Measurements from ENCODE around the gene FGGY. TPM values are rescaled to one million over a fixed set of nuclear protein-coding genes. Genes with fewer than 3 reads are reported as not detected.
A peak's percentile ranks its signal among the peaks of the same experiment; 100 is the strongest.

FGGY gene
- total RNA-seq, 4 donors from 2014 or later, result 24.9 to 35.9 (median 30.5) TPM

GRCh38 chr1:59703918-59704378, 407.1 kb downstream of the FGGY start:
- in situ Hi-C loops (cut with MboI; ENCODE audit: low sequenced_read_pairs in 4 of 4), result no loop called here
- ATAC-seq (no peak), DNase-seq (no peak)

DNA sequence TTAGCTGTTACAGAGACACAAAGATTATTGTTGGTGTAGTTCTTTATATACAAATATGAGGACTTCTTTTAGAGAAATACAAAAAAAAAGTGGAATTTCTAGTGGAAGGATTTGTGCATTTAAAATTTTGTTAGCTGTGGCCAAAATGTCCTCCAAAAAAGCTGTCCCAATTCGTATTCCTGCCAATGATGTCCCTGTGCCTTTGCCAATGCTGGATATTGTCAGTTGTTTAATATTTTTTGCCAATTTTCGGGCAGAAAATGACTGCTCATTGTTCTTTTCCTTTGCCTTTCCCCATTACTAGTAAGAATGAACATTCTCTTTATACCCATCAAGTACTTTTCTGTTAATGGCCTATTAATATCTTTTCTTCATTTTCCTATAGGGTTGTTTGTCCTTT, 407.8 kb downstream of the FGGY start:
- H3K27ac ChIP-seq, result peak overlapping the region; percentile 69 to 78 (median 75)

More at GRCh38 chr1:59703918-59704378, 407.1 kb downstream of the FGGY start:
- no peaks in the 10 kb centered on the region for H3K27me3 ChIP-seq
- H3K9me3 ChIP-seq, result no peaks in the 10 kb centered on the region
- H3K36me3 ChIP-seq, result no peaks in the 10 kb centered on the region
- TF ChIP-seq POLR2A (IDR thresholded peaks at IDR 0.05), result no peak
- TF ChIP-seq, protein P1, sequence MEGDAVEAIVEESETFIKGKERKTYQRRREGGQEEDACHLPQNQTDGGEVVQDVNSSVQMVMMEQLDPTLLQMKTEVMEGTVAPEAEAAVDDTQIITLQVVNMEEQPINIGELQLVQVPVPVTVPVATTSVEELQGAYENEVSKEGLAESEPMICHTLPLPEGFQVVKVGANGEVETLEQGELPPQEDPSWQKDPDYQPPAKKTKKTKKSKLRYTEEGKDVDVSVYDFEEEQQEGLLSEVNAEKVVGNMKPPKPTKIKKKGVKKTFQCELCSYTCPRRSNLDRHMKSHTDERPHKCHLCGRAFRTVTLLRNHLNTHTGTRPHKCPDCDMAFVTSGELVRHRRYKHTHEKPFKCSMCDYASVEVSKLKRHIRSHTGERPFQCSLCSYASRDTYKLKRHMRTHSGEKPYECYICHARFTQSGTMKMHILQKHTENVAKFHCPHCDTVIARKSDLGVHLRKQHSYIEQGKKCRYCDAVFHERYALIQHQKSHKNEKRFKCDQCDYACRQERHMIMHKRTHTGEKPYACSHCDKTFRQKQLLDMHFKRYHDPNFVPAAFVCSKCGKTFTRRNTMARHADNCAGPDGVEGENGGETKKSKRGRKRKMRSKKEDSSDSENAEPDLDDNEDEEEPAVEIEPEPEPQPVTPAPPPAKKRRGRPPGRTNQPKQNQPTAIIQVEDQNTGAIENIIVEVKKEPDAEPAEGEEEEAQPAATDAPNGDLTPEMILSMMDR (IDR thresholded peaks at IDR 0.05 in 4 of 5, conservative IDR thresholded peaks at IDR 0.05 in 1 of 5), result no peak
- peak overlapping the region; percentile 69 to 78 (median 75) for H3K27ac ChIP-seq
- H3K4me3 ChIP-seq, result no peak overlapping the region
- intact Hi-C loops (cut with DNase I; ENCODE audit: low total_unique reads), result no loop called here
- H3K4me1 ChIP-seq, result peaks cover 69 to 74% of the 10 kb centered on the region in 2 donors

GRCh38 chr1:59705466-59706302, 408.8 kb downstream of the FGGY start:
- TF ChIP-seq POLR2A (IDR thresholded peaks at IDR 0.05), result no peak
- TF ChIP-seq, protein P1 (IDR thresholded peaks at IDR 0.05 in 4 of 5, conservative IDR thresholded peaks at IDR 0.05 in 1 of 5), result no peak
- no peak overlapping the region for H3K4me3 ChIP-seq
- H3K27ac ChIP-seq, result peak overlapping the region; percentile 69 to 78 (median 75)
- DNase-seq (peak in 1 of 2 donors; percentile 52), ATAC-seq (peak; percentile 14 to 55)
- peaks cover 62 to 69% of the 10 kb centered on the region in 2 donors for H3K4me1 ChIP-seq
- in situ Hi-C loops (cut with MboI; ENCODE audit: low sequenced_read_pairs in 4 of 4) (no loop called here), intact Hi-C loops (cut with DNase I; ENCODE audit: low total_unique reads) (no loop called here)
- H3K27me3 ChIP-seq, result no peaks in the 10 kb centered on the region
- H3K9me3 ChIP-seq, result no peaks in the 10 kb centered on the region
- H3K36me3 ChIP-seq, result no peaks in the 10 kb centered on the region

More for the DNA sequence above, 407.8 kb downstream of the FGGY start:
- no peaks in the 10 kb centered on the region for H3K36me3 ChIP-seq
- no peak overlapping the region for H3K4me3 ChIP-seq
- H3K27me3 ChIP-seq, result no peaks in the 10 kb centered on the region
- DNase-seq, result no peak
- in situ Hi-C loops (cut with MboI; ENCODE audit: low sequenced_read_pairs in 4 of 4) (no loop called here), intact Hi-C loops (cut with DNase I; ENCODE audit: low total_unique reads) (no loop called here)
- H3K9me3 ChIP-seq, result no peaks in the 10 kb centered on the region
- no peak for TF ChIP-seq POLR2A (IDR thresholded peaks at IDR 0.05)
- TF ChIP-seq, protein P1 (IDR thresholded peaks at IDR 0.05 in 4 of 5, conservative IDR thresholded peaks at IDR 0.05 in 1 of 5), result no peak
- no peak for ATAC-seq
- H3K4me1 ChIP-seq, result peaks cover 62 to 69% of the 10 kb centered on the region in 2 donors

DNA sequence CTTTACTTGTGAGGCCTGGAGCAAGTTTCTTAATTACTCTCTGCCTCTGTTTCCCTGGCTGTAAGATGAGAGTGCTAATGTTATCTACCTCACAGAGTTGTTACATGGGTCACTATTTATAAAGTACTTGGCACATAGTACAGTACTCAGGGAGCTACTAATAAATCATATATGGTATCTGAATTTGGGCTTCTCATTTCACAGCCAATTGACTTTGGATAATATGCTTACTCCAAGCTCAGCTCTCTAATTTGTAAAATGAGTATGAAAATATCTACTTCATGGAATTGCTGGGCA, 409.4 kb downstream of the FGGY start:
- Histone ChIP-seq H3K27ac (peak overlapping the region; percentile 69 to 78 (median 75)), H3K4me3 (no peak overlapping the region), H3K9me3 (no peaks in the 10 kb centered on the region), H3K4me1 (peaks cover 62 to 69% of the 10 kb centered on the region in 2 donors), H3K27me3 (no peaks in the 10 kb centered on the region), H3K36me3 (no peaks in the 10 kb centered on the region)
- DNase-seq, result no peak
- in situ Hi-C loops (cut with MboI; ENCODE audit: low sequenced_read_pairs in 4 of 4) (no loop called here), intact Hi-C loops (cut with DNase I; ENCODE audit: low total_unique reads) (no loop called here)
- TF ChIP-seq, protein P1 (IDR thresholded peaks at IDR 0.05 in 4 of 5, conservative IDR thresholded peaks at IDR 0.05 in 1 of 5), result no peak
- no peak for TF ChIP-seq POLR2A (IDR thresholded peaks at IDR 0.05)
- peak; percentile 8 to 22 for ATAC-seq
